GM23338 (cell line): ENCODE results near the gene ATP1B2. TPM values are rescaled to one million over a fixed set of nuclear protein-coding genes. Genes with fewer than 3 reads are reported as not detected.

Source experiments
- ATAC-seq: fragments of 200-7000 bp; cut with Tn5 transposase; 3 replicates; pipeline ENCODE4 v1.9.1; 2020
- DNase-seq: peaks from one replicate; pipeline ENCODE4 v3.0.0-alpha.2; 2015; ENCODE audit warnings: low spot score
- H2AFZ ChIP-seq: fragments of 200-600 bp; sonication (generic); 2 replicates; pipeline ENCODE4 v1.8.0; 2016; ENCODE audit warnings: antibody characterized with exemption, mild to moderate bottlenecking, moderate library complexity
- H3F3A ChIP-seq: fragments of 200-600 bp; sonication (generic); replicated peaks from 2 replicates; pipeline ENCODE4 v1.8.0; 2017; ENCODE audit warnings: antibody characterized with exemption, mixed run types, low read depth
- H3K27ac ChIP-seq: fragments of 200-600 bp; sonication (generic); 2 replicates; pipeline ENCODE4 v1.6.1; 2016; ENCODE audit warnings: low read depth
- H3K27me3 ChIP-seq: fragments of 200-600 bp; sonication (generic); 2 replicates; pipeline ENCODE4 v1.8.0; 2016; ENCODE audit warnings: mild to moderate bottlenecking, mixed run types, moderate library complexity; ENCODE audit not compliant: insufficient read depth
- H3K36me3 ChIP-seq: fragments of 200-600 bp; sonication (generic); 2 replicates; pipeline ENCODE4 v1.8.0; 2016; ENCODE audit warnings: mild to moderate bottlenecking; ENCODE audit not compliant: insufficient read depth
- H3K4me1 ChIP-seq: fragments of 200-600 bp; sonication (generic); 2 replicates; pipeline ENCODE4 v1.8.0; 2016; ENCODE audit warnings: mild to moderate bottlenecking, moderate library complexity; ENCODE audit not compliant: insufficient read depth
- H3K4me2 ChIP-seq: fragments of 200-600 bp; sonication (generic); 2 replicates; pipeline ENCODE4 v1.7.1; 2017; ENCODE audit warnings: mixed run types
- H3K4me3 ChIP-seq: fragments of 200-600 bp; sonication (generic); 2 replicates; pipeline ENCODE4 v1.6.1; 2016; ENCODE audit warnings: mixed run types
- H3K79me2 ChIP-seq: fragments of 200-600 bp; sonication (generic); replicated peaks from 2 replicates; pipeline ENCODE4 v1.8.0; 2017; ENCODE audit warnings: mild to moderate bottlenecking; ENCODE audit not compliant: insufficient read depth
- H3K9me2 ChIP-seq: fragments of 200-600 bp; sonication (generic); 2 replicates; pipeline ENCODE4 v1.8.0; 2017; ENCODE audit not compliant: insufficient read depth
- H4K20me1 ChIP-seq: fragments of 200-600 bp; sonication (generic); replicated peaks from 2 replicates; pipeline ENCODE4 v1.8.0; 2017; ENCODE audit warnings: mild to moderate bottlenecking; ENCODE audit not compliant: insufficient read depth
- H3K27ac Mint-ChIP-seq: 2 replicates; pipeline ENCODE4 v1.8.0; 2020; ENCODE audit warnings: inconsistent platforms, mild to moderate bottlenecking, moderate library complexity, mixed read lengths
- H3K27me3 Mint-ChIP-seq: 3 replicates; pipeline ENCODE4 v1.8.0; 2022; ENCODE audit warnings: low read depth, mild to moderate bottlenecking, moderate library complexity, mixed read lengths, inconsistent platforms; ENCODE audit not compliant: insufficient read depth, poor library complexity
- H3K36me3 Mint-ChIP-seq: 3 replicates; pipeline ENCODE4 v1.8.0; 2021; ENCODE audit warnings: low read depth, mild to moderate bottlenecking, inconsistent platforms, moderate library complexity, mixed read lengths
- H3K4me1 Mint-ChIP-seq: 3 replicates; pipeline ENCODE4 v1.8.0; 2020; ENCODE audit warnings: mild to moderate bottlenecking, inconsistent platforms, mixed read lengths
- H3K4me3 Mint-ChIP-seq: 3 replicates; pipeline ENCODE4 v1.8.0; 2021; ENCODE audit warnings: moderate library complexity, mild to moderate bottlenecking, inconsistent platforms, mixed read lengths
- H3K9me3 Mint-ChIP-seq: 3 replicates; pipeline ENCODE4 v1.8.0; 2020; ENCODE audit warnings: moderate library complexity, mild to moderate bottlenecking, inconsistent platforms, mixed read lengths
- JUNB ChIP-seq: IDR thresholded peaks from one replicate; pipeline ENCODE4 v1.6.1; 2016; ENCODE audit warnings: antibody characterized with exemption; ENCODE audit not compliant: unreplicated experiment
- NANOG ChIP-seq: IDR thresholded peaks from 2 replicates; pipeline ENCODE4 v1.6.1; 2016; ENCODE audit warnings: antibody characterized with exemption, borderline replicate concordance
- POLR2AphosphoS5 ChIP-seq: IDR thresholded peaks from 2 replicates; pipeline ENCODE4 v1.6.1; 2016; ENCODE audit warnings: antibody characterized with exemption, low read depth
- ZNF114 ChIP-seq: fragments of 250-450 bp; sonication (Bioruptor Pico); IDR thresholded peaks from 2 replicates; pipeline ENCODE4 v1.5.0; 2020; ENCODE audit warnings: mild to moderate bottlenecking, moderate library complexity
- long read RNA-seq: library from polyadenylated mRNA; unstranded; transcript quantifications from one replicate; pipeline ENCODE4 v2.0.0, GENCODE V29; 2020; ENCODE audit not compliant: unreplicated experiment
- polyA plus RNA-seq: library from polyadenylated mRNA; unstranded; fragments of >200 nt; fragmentation: Nextera tagmentation; extraction: Ambion mirVana; gene quantifications from 2 replicates; pipeline ENCODE4 v1.2.1, GENCODE V29; 2016
- total RNA-seq: library from RNA; depleted of rRNA; stranded (reverse); fragments of >200 nt; shearing (Covaris generic); gene quantifications from 2 replicates; pipeline ENCODE4 v1.2.3, GENCODE V29; 2014; rRNA removed
- TF ChIP-seq, protein P1 (sequence below), 2 experiments: fragments of 200-600 bp in 1 of 2; sonication (generic) in 1 of 2; conservative IDR thresholded peaks; 2 replicates each; pipeline versions ENCODE4 v1.5.1 to v1.6.1; 2016 to 2017; ENCODE audit warnings: antibody characterized with exemption in 2 of 2, low read depth in 2 of 2, mild to moderate bottlenecking in 2 of 2, moderate library complexity in 1 of 2
- TF ChIP-seq, protein P2 (sequence below): fragments of 250-450 bp; sonication (Bioruptor Pico); IDR thresholded peaks from 2 replicates; pipeline ENCODE4 v1.5.0; 2020; ENCODE audit warnings: mild to moderate bottlenecking, moderate library complexity

ATP1B2 gene, protein sequence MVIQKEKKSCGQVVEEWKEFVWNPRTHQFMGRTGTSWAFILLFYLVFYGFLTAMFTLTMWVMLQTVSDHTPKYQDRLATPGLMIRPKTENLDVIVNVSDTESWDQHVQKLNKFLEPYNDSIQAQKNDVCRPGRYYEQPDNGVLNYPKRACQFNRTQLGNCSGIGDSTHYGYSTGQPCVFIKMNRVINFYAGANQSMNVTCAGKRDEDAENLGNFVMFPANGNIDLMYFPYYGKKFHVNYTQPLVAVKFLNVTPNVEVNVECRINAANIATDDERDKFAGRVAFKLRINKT
- 11.2 and 14.9 TPM in 2 replicates for total RNA-seq
- polyA plus RNA-seq, result 33.1 and 35.3 TPM in 2 replicates
- long read RNA-seq, partial matches to known transcripts, result 0 of 3 reads
- long read RNA-seq, other reads (novel, unspliced or antisense), result 2 of 3 reads

DNA sequence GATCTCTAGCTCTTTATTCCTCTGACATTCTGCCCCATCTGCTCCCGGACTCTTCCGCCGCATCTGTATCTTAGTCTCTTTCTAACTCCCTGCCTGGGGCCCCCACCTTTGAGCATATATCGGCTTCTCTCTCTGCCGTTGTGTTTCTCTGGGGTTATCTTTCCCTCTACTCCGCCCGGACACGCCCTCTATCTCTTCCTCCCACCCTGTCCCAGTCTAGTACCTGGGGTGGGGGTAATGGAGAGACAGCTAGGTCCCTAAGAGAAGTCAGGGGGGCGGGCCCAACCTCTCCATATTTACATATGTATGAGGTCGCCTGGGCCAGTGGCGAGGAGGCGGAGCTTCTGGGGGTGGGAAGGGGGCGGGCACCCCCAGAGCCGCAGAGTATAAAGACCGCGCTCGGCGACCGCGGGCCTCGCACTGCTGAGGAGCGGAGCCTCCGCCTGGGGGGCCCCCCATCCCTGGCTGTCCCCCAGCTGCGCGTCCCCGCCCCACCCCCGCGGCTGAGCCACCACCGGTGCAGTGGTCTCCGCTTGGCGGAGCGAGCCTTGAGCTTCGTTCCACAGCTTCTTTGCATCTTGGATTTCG, at the start of gene ATP1B2:
Gene ATP1B2 (plus strand): TSS at position 418 of the 588 bp plus-strand sequence. CDS start 593 bp downstream, outside the sequence.
- H3K79me2 ChIP-seq, result no peaks in the 10 kb centered on the region
- no peak within 1 kb of the TSS for H3K27ac Mint-ChIP-seq
- H3K4me3 ChIP-seq, result peak within 1 kb of the TSS; percentile 90
- no peaks in the 10 kb centered on the region for H4K20me1 ChIP-seq
- H3K27me3 ChIP-seq, result peaks cover 31% of the 10 kb centered on the region
- no peak within 1 kb of the TSS for H3K27ac ChIP-seq
- H3K4me3 Mint-ChIP-seq, result peak within 1 kb of the TSS; percentile 84
- TF ChIP-seq POLR2AphosphoS5, result peak; percentile 72
- no peak for TF ChIP-seq NANOG
- TF ChIP-seq ZNF114, result peak; percentile 96; the same call in 1 of the 2 replicates
- no peaks in the 10 kb centered on the region for H3K9me3 Mint-ChIP-seq
- peak; percentile 92 for ATAC-seq
- H3K36me3 ChIP-seq, result no peaks in the 10 kb centered on the region
- 0 out of 2 replicates have a peak, but pooled peaks cover 4% of the 10 kb centered on the region for H3F3A ChIP-seq
- H3K27me3 Mint-ChIP-seq, result peaks cover 30% of the 10 kb centered on the region
- DNase-seq, result peak; percentile 99
- H3K4me1 Mint-ChIP-seq, result peaks cover 23% of the 10 kb centered on the region
- H3K36me3 Mint-ChIP-seq, result peaks cover 22% of the 10 kb centered on the region
- H3K9me2 ChIP-seq, result no peaks in the 10 kb centered on the region; the same call in 1 of the 2 replicates
- H2AFZ ChIP-seq, result peak within 1 kb of the TSS; percentile 86
- H3K4me1 ChIP-seq, result peaks cover 11% of the 10 kb centered on the region; the same call in 1 of the 2 replicates
- H3K4me2 ChIP-seq, result peak within 1 kb of the TSS; percentile 99

DNA sequence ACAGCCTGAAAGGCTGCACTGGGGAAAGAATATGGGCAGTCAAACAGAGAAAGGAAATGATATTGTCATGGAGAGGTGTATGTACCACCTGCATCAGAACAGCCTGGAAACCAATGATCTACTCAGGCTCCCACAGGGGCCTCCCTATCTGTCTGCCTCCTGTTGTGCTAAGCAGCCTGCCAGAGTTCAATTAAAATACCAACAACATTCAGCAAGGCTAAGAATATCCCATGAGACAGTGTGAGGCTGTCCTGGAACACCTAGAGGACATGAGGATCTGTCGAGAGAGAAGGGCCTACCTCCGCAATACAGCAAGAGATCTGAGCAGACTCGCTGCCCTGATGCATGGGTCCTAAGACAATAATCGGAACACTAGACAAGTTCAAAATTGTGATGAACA, 44.4 kb upstream of the ATP1B2 start:
- ATAC-seq, result no peak
- no peaks in the 10 kb centered on the region; the same call in 1 of the 3 replicates for H3K4me1 Mint-ChIP-seq
- Histone ChIP-seq H3K27me3 (no peaks in the 10 kb centered on the region), H3K9me2 (no peaks in the 10 kb centered on the region), H4K20me1 (peaks cover 23% of the 10 kb centered on the region), H3K79me2 (peaks cover 35% of the 10 kb centered on the region), H3K36me3 (peaks cover 40% of the 10 kb centered on the region), H2AFZ (no peak overlapping the region), H3K4me3 (no peak overlapping the region), H3F3A (peaks cover 4% of the 10 kb centered on the region; the same call in 1 of the 2 replicates), H3K4me1 (no peaks in the 10 kb centered on the region), H3K27ac (no peak overlapping the region), H3K4me2 (no peak overlapping the region)
- no peak overlapping the region for H3K4me3 Mint-ChIP-seq
- no peak overlapping the region for H3K27ac Mint-ChIP-seq
- TF ChIP-seq ZNF114 (no peak), JUNB (no peak), POLR2AphosphoS5 (no peak)
- TF ChIP-seq, protein P1, sequence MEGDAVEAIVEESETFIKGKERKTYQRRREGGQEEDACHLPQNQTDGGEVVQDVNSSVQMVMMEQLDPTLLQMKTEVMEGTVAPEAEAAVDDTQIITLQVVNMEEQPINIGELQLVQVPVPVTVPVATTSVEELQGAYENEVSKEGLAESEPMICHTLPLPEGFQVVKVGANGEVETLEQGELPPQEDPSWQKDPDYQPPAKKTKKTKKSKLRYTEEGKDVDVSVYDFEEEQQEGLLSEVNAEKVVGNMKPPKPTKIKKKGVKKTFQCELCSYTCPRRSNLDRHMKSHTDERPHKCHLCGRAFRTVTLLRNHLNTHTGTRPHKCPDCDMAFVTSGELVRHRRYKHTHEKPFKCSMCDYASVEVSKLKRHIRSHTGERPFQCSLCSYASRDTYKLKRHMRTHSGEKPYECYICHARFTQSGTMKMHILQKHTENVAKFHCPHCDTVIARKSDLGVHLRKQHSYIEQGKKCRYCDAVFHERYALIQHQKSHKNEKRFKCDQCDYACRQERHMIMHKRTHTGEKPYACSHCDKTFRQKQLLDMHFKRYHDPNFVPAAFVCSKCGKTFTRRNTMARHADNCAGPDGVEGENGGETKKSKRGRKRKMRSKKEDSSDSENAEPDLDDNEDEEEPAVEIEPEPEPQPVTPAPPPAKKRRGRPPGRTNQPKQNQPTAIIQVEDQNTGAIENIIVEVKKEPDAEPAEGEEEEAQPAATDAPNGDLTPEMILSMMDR (conservative IDR thresholded peaks at IDR 0.05; ENCODE audit: low read depth in 2 of 2), result no peak
- no peak for DNase-seq
- H3K27me3 Mint-ChIP-seq, result peaks cover 4% of the 10 kb centered on the region
- peaks cover 53% of the 10 kb centered on the region for H3K36me3 Mint-ChIP-seq
- no peaks in the 10 kb centered on the region for H3K9me3 Mint-ChIP-seq

DNA sequence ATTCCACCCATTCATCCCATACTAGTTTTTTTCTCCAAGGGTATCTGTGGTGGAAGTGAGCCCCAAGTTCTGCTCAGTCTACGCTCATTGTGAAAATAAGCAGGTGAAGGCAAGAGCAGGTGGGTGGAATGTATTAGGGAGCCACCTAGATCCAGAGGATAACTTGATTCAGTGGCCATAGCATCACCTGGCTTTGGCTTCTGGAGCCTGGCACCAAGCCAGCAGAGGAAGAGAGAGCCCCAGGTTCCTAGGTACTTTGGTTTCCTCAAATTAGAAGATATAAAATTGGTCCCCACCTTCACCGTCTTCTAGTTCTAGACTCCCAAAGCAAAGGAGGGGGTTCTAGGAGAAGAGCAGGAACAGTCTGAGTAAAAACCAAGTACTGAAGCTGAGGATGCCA, 40.1 kb upstream of the ATP1B2 start:
- H3K79me2 ChIP-seq, result peaks cover 64% of the 10 kb centered on the region
- peaks cover 19% of the 10 kb centered on the region; the same call in 1 of the 2 replicates for H3F3A ChIP-seq
- Mint-ChIP-seq H3K9me3 (no peaks in the 10 kb centered on the region; the same call in 2 of the 3 replicates), H3K27me3 (peaks cover 11% of the 10 kb centered on the region), H3K27ac (no peak overlapping the region), H3K4me3 (no peak overlapping the region), H3K36me3 (peaks cover 19% of the 10 kb centered on the region), H3K4me1 (peaks cover 17% of the 10 kb centered on the region)
- DNase-seq (no peak), ATAC-seq (no peak)
- 0 out of 2 replicates have a peak, but pooled peaks cover 6% of the 10 kb centered on the region for H3K36me3 ChIP-seq
- H3K4me2 ChIP-seq, result no peak overlapping the region
- peaks cover 23% of the 10 kb centered on the region for H3K4me1 ChIP-seq
- H3K4me3 ChIP-seq, result no peak overlapping the region
- H3K27ac ChIP-seq, result no peak overlapping the region
- no peaks in the 10 kb centered on the region for H3K9me2 ChIP-seq
- no peaks in the 10 kb centered on the region; the same call in 1 of the 2 replicates for H3K27me3 ChIP-seq
- peaks cover 46% of the 10 kb centered on the region for H4K20me1 ChIP-seq
- no peak overlapping the region for H2AFZ ChIP-seq
- TF ChIP-seq, protein P2, sequence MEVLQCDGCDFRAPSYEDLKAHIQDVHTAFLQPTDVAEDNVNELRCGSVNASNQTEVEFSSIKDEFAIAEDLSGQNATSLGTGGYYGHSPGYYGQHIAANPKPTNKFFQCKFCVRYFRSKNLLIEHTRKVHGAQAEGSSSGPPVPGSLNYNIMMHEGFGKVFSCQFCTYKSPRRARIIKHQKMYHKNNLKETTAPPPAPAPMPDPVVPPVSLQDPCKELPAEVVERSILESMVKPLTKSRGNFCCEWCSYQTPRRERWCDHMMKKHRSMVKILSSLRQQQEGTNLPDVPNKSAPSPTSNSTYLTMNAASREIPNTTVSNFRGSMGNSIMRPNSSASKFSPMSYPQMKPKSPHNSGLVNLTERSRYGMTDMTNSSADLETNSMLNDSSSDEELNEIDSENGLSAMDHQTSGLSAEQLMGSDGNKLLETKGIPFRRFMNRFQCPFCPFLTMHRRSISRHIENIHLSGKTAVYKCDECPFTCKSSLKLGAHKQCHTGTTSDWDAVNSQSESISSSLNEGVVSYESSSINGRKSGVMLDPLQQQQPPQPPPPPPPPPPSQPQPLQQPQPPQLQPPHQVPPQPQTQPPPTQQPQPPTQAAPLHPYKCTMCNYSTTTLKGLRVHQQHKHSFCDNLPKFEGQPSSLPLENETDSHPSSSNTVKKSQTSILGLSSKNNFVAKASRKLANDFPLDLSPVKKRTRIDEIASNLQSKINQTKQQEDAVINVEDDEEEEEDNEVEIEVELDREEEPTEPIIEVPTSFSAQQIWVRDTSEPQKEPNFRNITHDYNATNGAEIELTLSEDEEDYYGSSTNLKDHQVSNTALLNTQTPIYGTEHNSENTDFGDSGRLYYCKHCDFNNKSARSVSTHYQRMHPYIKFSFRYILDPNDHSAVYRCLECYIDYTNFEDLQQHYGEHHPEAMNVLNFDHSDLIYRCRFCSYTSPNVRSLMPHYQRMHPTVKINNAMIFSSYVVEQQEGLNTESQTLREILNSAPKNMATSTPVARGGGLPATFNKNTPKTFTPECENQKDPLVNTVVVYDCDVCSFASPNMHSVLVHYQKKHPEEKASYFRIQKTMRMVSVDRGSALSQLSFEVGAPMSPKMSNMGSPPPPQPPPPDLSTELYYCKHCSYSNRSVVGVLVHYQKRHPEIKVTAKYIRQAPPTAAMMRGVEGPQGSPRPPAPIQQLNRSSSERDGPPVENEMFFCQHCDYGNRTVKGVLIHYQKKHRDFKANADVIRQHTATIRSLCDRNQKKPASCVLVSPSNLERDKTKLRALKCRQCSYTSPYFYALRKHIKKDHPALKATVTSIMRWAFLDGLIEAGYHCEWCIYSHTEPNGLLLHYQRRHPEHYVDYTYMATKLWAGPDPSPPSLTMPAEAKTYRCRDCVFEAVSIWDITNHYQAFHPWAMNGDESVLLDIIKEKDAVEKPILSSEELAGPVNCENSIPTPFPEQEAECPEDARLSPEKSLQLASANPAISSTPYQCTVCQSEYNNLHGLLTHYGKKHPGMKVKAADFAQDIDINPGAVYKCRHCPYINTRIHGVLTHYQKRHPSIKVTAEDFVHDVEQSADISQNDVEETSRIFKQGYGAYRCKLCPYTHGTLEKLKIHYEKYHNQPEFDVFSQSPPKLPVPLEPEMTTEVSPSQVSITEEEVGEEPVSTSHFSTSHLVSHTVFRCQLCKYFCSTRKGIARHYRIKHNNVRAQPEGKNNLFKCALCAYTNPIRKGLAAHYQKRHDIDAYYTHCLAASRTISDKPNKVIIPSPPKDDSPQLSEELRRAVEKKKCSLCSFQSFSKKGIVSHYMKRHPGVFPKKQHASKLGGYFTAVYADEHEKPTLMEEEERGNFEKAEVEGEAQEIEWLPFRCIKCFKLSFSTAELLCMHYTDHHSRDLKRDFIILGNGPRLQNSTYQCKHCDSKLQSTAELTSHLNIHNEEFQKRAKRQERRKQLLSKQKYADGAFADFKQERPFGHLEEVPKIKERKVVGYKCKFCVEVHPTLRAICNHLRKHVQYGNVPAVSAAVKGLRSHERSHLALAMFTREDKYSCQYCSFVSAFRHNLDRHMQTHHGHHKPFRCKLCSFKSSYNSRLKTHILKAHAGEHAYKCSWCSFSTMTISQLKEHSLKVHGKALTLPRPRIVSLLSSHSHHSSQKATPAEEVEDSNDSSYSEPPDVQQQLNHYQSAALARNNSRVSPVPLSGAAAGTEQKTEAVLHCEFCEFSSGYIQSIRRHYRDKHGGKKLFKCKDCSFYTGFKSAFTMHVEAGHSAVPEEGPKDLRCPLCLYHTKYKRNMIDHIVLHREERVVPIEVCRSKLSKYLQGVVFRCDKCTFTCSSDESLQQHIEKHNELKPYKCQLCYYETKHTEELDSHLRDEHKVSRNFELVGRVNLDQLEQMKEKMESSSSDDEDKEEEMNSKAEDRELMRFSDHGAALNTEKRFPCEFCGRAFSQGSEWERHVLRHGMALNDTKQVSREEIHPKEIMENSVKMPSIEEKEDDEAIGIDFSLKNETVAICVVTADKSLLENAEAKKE (CRISPR knock-in tag), result no peak
- TF ChIP-seq ZNF114 (no peak), JUNB (no peak)
